DLD1 (cell line): ENCODE results near the gene TLE3.
"Not testable (repeated sequence)": the region's sequence is repeated elsewhere in the genome, so short reads cannot be mapped to it uniquely, and the experiment has no call there.

ENCODE experiments used
- in situ Hi-C: cut with HindIII; loops from 2 replicates; pipeline ENCODE4 v1.10.0; 2017; ENCODE audit warnings: low sequenced_read_pairs

The TLE3 gene

DNA sequence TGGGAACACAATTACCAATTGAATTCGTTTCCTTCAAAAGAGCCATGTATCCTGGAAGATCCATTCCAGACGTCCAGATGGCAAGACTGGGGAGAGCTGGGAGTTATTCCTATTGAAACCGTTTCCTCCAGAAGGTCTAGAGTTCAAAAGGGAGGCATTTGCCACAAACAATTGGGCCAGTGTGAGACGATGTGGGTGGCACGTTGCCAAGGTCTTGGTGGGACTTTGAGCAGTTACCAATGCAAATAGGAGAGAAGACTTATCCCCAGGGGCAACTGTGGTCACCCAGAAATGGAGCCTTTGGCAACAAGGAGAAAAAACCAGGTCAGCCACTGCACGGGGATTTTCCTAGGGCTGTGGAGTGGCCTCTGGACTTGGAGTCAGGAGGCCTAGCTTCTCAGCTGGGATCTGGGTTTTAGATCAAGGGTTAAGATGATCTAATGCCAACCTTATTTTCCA is 29.6 kb upstream of the TLE3 start:
- in situ Hi-C loops: no loop called here

DNA sequence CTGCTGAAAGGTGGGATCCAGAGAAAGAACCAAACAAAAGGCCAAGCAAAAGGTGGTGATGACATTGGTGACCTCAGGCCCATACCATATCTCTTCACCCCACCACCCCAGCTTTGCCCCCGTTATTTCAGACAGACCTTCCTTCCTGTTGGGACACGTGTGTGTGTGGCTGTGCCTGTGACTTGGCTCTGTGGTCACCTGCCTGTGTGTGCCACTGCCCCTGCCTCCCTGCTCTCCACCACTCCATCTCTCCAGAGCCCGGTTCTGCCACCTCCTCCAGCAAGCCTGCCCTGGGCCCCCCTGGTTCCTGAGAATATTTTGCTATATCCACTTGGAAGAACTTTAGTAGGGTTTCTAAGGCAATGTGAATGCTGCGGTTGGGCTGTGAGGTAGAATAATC is 28.6 kb upstream of the TLE3 start:
- in situ Hi-C loops: no loop called here

- in situ Hi-C loops: no loop called here
These were observed 27.9 kb upstream of the TLE3 start for GRCh38 chr15:70125605-70126004.

- in situ Hi-C loops: no loop called here
These were observed 24.0 kb upstream of the TLE3 start for GRCh38 chr15:70121624-70122302.

- in situ Hi-C loops: no loop called here
These were observed 23.4 kb upstream of the TLE3 start for GRCh38 chr15:70120958-70121623.

GRCh38 chr15:70119911-70120508 is 22.3 kb upstream of the TLE3 start:
- in situ Hi-C loops: no loop called here

DNA sequence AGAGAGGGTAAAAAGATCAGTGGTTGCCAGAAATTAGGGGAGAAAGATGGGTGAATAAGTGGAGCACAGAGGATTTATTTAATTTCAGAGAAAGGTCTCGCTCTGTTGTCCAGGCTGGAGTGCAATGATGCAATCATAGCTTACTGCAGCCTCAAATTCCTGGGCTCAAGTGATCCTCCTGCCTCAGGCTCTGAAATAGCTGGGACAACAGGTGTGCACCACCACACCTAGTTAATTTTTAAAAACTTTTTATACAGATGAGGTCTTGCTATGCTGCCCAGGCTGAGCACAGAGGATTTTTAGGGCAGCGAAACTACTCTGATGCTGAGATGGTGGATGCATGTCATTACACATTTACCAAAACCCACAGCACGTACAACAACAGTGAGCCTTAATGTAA is 20.9 kb upstream of the TLE3 start:
- in situ Hi-C loops: no loop called here

- in situ Hi-C loops: no loop called here
These were observed 18.6 kb upstream of the TLE3 start for GRCh38 chr15:70116317-70116716.

GRCh38 chr15:70114221-70114620 is 16.5 kb upstream of the TLE3 start:
- in situ Hi-C loops: no loop called here

DNA sequence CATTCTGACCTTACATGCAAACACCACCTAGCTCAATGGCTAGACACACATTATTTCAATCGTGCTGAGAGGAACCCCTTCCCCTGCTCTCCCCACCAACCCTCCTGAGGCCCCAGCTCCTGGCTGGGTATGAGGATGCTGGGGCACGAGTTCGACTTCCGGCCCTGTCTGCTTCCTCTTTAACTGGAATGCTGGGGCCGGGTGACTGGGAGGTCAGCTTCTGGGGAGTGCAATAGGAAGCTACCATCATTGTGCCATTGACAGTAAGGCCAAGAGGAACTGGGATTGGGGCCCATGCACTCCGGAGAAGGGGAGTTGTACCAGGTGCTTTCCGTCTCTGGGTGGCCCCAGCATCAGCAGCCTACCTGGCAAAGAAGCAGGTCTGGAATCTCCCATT is 15.6 kb upstream of the TLE3 start:
- in situ Hi-C loops: no loop called here

DNA sequence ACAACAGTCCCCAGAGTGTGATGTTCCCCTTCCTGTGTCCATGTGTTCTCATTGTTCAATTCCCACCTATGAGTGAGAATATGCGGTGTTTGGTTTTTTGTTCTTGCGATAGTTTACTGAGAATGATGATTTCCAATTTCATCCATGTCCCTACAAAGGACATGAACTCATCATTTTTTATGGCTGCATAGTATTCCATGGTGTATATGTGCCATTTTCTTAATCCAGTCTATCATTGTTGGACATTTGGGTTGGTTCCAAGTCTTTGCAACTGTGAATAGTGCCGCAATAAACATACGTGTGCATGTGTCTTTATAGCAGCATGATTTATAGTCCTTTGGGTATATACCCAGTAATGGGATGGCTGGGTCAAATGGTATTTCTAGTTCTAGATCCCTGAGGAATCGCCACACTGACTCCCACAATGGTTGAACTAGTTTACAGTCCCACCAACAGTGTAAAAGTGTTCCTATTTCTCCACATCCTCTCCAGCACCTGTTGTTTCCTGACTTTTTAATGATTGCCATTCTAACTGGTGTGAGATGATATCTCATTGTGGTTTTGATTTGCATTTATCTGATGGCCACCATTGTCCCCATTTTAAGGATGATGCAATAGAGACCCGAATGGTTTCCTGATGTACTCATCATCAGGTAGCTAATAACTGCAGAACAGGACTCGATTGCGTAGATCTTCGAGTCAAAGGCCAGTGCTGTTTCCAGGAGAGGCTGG is 15.0 kb upstream of the TLE3 start:
- in situ Hi-C loops: not testable (repeated sequence)

- in situ Hi-C loops: no loop called here
These were observed 14.3 kb upstream of the TLE3 start for GRCh38 chr15:70112074-70112395.

- in situ Hi-C loops: no loop called here
These were observed 13.7 kb upstream of the TLE3 start for GRCh38 chr15:70111203-70112073.

GRCh38 chr15:70109978-70110377 is 12.3 kb upstream of the TLE3 start:
- in situ Hi-C loops: no loop called here

DNA sequence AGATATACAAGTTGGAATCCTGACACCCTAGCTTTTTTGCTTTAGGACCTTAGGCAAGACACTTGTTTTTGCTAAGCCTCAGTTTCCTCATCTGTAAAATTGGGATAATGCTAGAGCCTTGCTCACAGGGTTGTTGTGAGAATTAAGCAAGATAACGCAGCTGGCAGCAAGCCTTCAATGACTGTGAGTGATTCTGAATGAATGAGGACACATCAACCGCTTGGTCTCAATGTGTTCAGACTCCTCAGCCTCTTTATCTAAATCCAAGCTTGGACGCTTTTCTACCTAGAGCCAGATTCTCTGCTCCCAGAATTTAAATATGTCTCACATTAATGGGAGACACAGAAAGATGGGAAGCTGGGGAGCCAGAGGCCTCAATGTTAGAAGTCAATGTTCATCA is 11.8 kb upstream of the TLE3 start:
- in situ Hi-C loops: no loop called here

- in situ Hi-C loops: no loop called here
These were observed 6.3 kb upstream of the TLE3 start for GRCh38 chr15:70103880-70104626.

DNA sequence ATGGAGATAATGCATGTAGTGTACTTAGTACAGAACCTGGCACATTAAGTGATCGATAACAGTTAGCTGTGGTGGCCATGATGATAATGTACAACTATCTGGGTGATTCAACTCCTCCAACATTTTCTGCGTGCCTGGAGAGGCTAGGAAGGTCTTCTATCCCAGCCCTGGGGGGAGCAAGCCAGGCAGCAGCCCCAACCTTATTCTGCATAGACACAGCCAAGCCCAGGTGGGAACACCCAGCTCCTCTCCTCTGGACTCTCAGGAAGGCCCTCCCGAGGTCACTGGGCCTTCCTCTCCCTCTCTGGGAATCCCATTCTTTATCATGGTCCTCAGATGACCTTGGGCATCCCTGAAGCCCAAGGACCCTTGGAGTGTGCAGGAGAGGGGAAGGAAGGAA is 5.1 kb upstream of the TLE3 start:
- in situ Hi-C loops: no loop called here

DNA sequence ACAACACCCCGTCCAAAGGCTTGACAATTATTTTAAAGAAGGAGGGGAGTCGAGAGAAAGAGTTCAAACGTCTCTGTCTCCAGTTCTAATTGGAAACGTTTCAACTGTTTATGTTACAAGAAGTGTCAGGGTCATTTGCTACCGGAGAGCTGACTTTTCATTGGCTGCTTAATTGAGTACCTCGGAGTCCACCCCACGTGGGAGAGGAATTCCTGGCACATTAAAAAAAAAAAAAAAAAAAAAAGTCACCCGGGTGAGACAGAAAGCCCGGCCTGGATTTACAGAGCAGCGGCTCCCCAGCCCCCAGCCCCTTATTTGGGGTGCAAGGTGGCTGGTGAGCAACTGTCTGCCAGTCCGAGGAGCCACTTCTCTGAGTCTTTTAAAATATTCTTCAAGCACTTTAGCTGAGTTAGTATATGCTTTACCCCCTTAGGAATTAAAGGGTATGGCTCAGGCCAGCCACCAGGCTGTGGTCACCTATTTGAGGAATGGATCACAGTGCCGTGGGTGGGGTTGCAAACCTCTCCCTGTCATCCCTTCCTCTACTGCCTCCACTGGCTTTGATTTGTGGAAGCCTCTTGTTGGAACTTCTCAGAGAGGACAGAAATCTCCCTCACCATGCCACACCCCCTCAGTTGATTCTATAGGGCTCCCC is 3.9 kb upstream of the TLE3 start:
- in situ Hi-C loops: no loop called here

- in situ Hi-C loops: no loop called here
These were observed 3.0 kb upstream of the TLE3 start for GRCh38 chr15:70100474-70101341.
